BLaER1 treated with 17β-estradiol and CSF1 and Interleukin-3, amounts not matched to agents 10 nM and 100 nM (cell line): ENCODE data around the gene LINGO4.
"Not testable (repeated sequence)": the region's sequence is repeated elsewhere in the genome, so short reads cannot be mapped to it uniquely, and the experiment has no call there.

ENCODE experiments used
- H3K27ac ChIP-seq, 11 experiments: shearing (Covaris generic); formaldehyde crosslinking; 2 replicates each; pipeline ENCODE4 v1.8.1; 2022
- H3K27me3 ChIP-seq, 11 experiments: shearing (Covaris generic); formaldehyde crosslinking; 2 replicates each; pipeline ENCODE4 v1.8.1; 2022
- H3K36me3 ChIP-seq, 11 experiments: shearing (Covaris generic); formaldehyde crosslinking; 2 replicates each; pipeline ENCODE4 v1.8.1; 2022
- H3K4me1 ChIP-seq, 10 experiments: shearing (Covaris generic); formaldehyde crosslinking; 2 replicates each; pipeline ENCODE4 v1.8.1; 2022
- H3K4me2 ChIP-seq, 11 experiments: shearing (Covaris generic); formaldehyde crosslinking; 2 replicates each; pipeline ENCODE4 v1.8.1; 2022
- H3K4me3 ChIP-seq, 10 experiments: shearing (Covaris generic); formaldehyde crosslinking; 2 replicates each; pipeline ENCODE4 v1.8.1; 2022
- H3K9ac ChIP-seq, 11 experiments: shearing (Covaris generic); formaldehyde crosslinking; 2 replicates each; pipeline ENCODE4 v1.8.1; 2022
- H3K9me3 ChIP-seq, 11 experiments: shearing (Covaris generic); formaldehyde crosslinking; replicated peaks in 1 of 11; 2 replicates each; pipeline ENCODE4 v1.8.1; 2022
- H4K20me1 ChIP-seq, 11 experiments: shearing (Covaris generic); formaldehyde crosslinking; 2 replicates each; pipeline ENCODE4 v1.8.1; 2022
- Cebpa-rat ChIP-seq, 11 experiments: shearing (Covaris generic); IDR thresholded peaks; 2 replicates each; pipeline ENCODE4 v1.8.1; 2022

The LINGO4 gene

DNA sequence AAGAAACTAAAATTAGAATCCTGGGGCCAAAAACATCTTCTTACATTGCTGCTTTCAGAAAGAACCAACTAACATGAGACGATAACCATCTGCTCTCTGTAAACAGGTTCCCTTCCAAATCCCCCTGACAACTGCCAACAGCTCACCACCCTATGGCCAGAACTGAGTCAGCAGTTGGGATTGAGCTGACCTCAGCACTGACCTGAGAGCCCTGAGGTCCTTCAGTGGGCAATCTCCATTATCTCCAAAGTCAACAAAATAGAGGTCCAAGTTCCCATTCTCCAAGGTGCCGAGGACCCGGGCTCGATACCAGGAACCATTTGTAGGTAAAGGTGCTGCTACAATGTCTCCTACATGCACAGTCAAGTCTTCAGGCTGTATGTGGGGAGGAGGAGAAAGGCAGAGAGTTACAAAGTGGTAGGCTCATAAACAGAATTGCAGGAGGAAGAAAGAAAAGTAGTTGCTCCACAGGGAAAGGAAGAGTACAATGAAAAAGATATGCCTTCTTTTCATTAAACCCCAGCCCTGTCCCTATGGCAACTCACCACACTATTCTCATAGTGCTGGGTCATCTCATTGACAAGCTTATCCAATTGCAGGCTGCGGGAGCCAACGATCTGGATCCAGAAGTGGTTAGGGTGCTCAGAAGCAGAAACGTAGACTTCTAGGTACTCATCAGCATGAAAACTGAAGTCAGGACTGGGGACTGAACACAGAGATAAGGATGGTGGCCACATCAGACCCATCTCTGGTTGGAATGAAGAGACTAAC is 29.1 kb downstream of the LINGO4 start:
- Histone ChIP-seq H3K9ac (no peak overlapping the region), H3K4me1 (peaks cover 5 to 14% (median 8%) of the 10 kb centered on the region in 10 experiments; a peak in 16 of 20 replicates), H3K9me3 (no peaks in the 10 kb centered on the region), H3K4me3 (no peak overlapping the region), H4K20me1 (no peaks in the 10 kb centered on the region), H3K27ac (no peak overlapping the region), H3K27me3 (no peaks in the 10 kb centered on the region), H3K4me2 (no peak overlapping the region), H3K36me3 (peaks cover 0 to 34% (median 22%) of the 10 kb centered on the region in 11 experiments; a peak in 11 of 22 replicates)
- no peak for TF ChIP-seq Cebpa-rat (IDR thresholded peaks at IDR 0.05)

DNA sequence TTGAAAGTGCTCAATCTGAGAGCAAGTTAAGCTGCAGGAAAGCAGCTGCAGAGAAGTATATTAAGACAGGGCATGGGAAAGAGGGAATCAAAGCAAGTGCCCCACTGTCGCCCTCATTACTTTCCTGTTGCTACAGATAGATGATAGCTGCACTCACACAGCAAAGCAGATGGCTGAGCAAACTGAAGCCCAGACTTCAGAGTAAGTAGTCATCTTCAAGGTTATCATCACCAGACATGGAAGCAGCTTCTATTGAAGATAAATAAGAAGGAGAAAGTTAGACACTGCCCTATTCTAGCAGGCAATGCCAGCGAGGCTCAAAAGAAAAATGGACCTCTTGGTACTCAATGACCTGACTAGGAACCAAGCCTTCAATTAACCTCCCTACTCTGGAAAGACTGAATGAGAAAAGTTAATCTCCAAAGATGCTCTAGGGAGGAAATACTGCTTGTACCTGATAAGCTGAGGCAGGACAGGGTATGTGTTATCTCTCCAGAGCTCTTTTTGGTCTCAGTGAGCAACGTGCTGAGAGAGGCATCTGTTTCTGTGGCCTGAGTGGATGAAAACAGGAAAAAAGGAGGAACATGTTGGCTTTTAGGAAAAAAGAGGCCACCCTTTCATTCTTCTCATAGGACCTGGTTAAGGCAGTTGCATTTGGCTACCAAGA is 30.8 kb downstream of the LINGO4 start:
- Histone ChIP-seq H3K9me3 (peaks cover 0 to 2% (median 0%) of the 10 kb centered on the region in 11 experiments; a peak in 2 of 22 replicates), H3K4me3 (no peak overlapping the region), H3K4me2 (no peak overlapping the region), H3K27ac (no peak overlapping the region), H4K20me1 (no peaks in the 10 kb centered on the region), H3K36me3 (peaks cover 0 to 34% (median 22%) of the 10 kb centered on the region in 11 experiments; a peak in 11 of 22 replicates), H3K9ac (no peak overlapping the region), H3K4me1 (peaks cover 0 to 2% (median 0%) of the 10 kb centered on the region in 10 experiments; a peak in 1 of 20 replicates), H3K27me3 (no peaks in the 10 kb centered on the region)
- no peak for TF ChIP-seq Cebpa-rat (IDR thresholded peaks at IDR 0.05)

GRCh38 chr1:151773702-151774101 is 31.5 kb downstream of the LINGO4 start:
- H3K9ac ChIP-seq = no peak overlapping the region
- H4K20me1 ChIP-seq = no peaks in the 10 kb centered on the region
- no peak overlapping the region for H3K4me2 ChIP-seq
- H3K9me3 ChIP-seq = peaks cover 0 to 3% (median 0%) of the 10 kb centered on the region in 11 experiments; a peak in 2 of 22 replicates
- no peak for TF ChIP-seq Cebpa-rat (IDR thresholded peaks at IDR 0.05)
- no peaks in the 10 kb centered on the region for H3K4me1 ChIP-seq
- peaks cover 0 to 33% (median 21%) of the 10 kb centered on the region in 11 experiments; a peak in 11 of 22 replicates for H3K36me3 ChIP-seq
- H3K27me3 ChIP-seq = no peaks in the 10 kb centered on the region
- no peak overlapping the region for H3K4me3 ChIP-seq
- no peak overlapping the region for H3K27ac ChIP-seq

DNA sequence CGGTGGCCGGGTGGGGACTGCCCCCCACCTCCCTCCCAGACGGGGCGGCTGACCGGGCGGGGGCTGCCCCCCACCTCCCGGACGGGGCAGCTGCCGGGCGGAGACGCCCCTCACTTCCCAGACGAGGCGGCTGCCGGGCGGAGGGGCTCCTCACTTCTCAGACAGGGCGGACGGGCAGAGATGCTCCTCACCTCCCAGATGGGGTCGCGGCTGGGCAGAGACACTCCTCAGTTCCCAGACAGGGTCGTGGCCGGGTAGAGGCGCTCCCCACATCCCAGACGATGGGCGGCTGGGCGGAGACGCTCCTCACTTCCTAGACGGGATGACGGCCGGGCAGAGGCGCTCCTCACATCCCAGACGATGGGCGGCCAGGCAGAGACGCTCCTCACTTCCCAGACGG is 35.9 kb downstream of the LINGO4 start:
- not testable (repeated sequence) for H3K4me2 ChIP-seq, H3K4me1 ChIP-seq, H3K27ac ChIP-seq, H3K9me3 ChIP-seq, H3K9ac ChIP-seq, H3K4me3 ChIP-seq, H3K36me3 ChIP-seq, H3K27me3 ChIP-seq, H4K20me1 ChIP-seq

DNA sequence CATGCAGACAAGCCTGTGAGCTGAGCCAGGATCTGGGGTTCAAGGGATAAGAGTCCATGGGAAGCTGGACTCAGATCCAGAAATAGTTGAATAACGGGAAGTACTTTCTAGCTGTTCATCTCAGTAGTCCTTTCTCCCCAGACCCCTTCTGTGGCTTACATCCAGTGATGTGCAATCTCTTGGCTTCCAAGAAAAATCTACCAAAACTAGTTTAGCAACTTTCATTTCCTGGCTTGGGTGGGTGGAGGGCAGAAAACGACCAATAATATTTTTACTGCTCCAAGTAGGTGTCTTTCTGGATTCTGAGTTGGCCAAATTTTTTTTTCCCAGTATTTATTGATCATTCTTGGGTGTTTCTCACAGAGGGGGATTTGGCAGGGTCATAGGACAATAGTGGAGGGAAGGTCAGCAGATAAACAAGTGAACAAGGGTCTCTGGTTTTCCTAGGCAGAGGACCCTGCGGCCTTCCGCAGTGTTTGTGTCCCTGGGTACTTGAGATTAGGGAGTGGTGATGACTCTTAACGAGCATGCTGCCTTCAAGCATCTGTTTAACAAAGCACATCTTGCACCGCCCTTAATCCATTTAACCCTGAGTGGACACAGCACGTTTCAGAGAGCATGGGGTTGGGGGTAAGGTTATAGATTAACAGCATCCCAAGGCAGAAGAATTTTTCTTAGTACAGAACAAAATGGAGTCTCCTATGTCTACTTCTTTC is 36.7 kb downstream of the LINGO4 start:
- not testable (repeated sequence) for H3K27me3 ChIP-seq, H3K9me3 ChIP-seq, H3K36me3 ChIP-seq, H3K27ac ChIP-seq, H3K9ac ChIP-seq, H4K20me1 ChIP-seq, H3K4me3 ChIP-seq
- Histone ChIP-seq H3K4me1 (peaks cover 7 to 14% (median 9%) of the 10 kb centered on the region in 10 experiments), H3K4me2 (0 out of 22 replicates have a peak overlapping the region, but pooled peaks of 3 of the 11 experiments have one; percentile 1 to 18 (median 1))

DNA sequence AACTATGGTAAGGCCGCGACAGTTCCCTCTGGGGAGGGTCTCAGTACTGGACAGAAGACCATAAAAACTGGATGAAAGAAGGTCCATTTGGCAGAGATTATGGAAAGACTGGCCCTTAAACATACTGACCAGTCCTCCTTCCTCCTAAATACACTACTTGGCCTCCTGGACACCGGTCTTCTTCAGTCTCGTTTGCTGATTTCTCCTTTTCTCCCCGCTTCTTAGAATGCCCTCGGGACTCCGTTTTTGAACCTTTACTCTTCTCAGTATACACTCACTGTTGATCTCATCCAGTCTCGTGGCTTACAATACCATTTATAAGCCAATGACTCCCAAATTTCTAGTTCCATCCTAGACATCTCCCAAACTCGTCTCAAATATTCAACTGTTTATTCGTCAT is 41.2 kb downstream of the LINGO4 start:
- H3K9me3 ChIP-seq = no peaks in the 10 kb centered on the region
- no peaks in the 10 kb centered on the region for H4K20me1 ChIP-seq
- H3K4me2 ChIP-seq = peak overlapping the region; percentile 85 to 97 (median 91)
- TF ChIP-seq Cebpa-rat (IDR thresholded peaks at IDR 0.05) = no peak
- H3K4me1 ChIP-seq = peaks cover 20 to 29% (median 22%) of the 10 kb centered on the region in 10 experiments
- no peaks in the 10 kb centered on the region for H3K27me3 ChIP-seq
- H3K36me3 ChIP-seq = peaks cover 28 to 35% (median 33%) of the 10 kb centered on the region in 11 experiments
- peak overlapping the region; percentile 83 to 92 (median 88) for H3K9ac ChIP-seq
- peak overlapping the region; percentile 66 to 94 (median 82) for H3K4me3 ChIP-seq
- H3K27ac ChIP-seq = peak overlapping the region; percentile 76 to 89 (median 84)

DNA sequence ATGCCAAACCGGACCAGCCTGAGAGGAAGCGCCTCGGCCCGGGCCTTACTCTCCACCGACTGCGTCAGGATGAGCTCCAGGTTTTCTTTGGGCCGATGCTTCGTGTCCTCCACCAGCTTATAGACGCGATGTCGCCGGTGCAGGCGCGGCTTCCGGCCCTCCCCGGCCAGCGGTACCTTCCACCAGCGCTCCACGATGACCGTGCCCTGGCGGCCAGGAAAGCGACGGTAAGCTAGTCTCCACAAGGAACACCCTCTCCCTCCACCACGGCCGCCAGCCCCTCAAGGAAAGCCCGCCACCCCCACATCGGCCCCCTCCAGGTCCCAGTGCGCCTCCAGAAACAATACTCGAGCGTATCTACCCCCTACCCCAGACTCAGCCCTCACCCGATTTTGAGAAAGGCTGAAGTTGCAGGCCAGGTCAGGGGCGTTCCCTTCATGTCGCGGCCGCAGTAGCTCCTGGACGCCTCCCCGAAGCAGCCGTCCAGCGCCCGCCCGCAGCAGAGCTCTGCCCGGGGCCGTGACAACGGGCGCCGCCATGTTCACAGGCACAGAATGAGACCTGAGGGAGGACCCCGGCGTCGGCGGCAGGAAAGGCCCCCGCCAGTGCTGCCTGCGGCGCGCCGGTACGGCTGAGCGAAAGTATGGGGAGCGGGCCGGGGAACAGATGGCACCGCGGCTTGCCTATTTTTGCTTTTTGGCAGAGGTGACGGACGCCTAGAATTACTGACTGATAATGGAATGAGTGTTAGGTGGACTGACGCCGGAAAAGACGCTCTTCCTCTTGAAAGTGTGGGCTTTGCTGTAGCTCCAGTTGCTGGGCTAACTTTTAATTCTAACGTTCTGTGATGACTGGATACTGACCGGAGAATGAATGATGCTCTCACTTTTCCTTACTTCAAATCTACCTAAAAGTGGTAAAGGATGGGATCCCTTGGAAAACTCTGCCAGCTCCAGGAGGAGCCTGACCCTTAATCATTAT is 42.0 kb downstream of the LINGO4 start, which contains the start of gene MRPL9:
Gene MRPL9, minus strand, starts transcription at position 556 of the 981 bp plus-strand sequence. Its CDS starts 17 bp downstream, at position 539.
- Histone ChIP-seq H3K27ac (peak within 1 kb of the TSS; percentile 76 to 89 (median 84)), H3K9me3 (no peaks in the 10 kb centered on the region), H3K4me1 (peaks cover 20 to 29% (median 22%) of the 10 kb centered on the region in 10 experiments), H4K20me1 (no peaks in the 10 kb centered on the region), H3K4me2 (peak within 1 kb of the TSS; percentile 87 to 97 (median 94)), H3K4me3 (peak within 1 kb of the TSS; percentile 66 to 94 (median 82)), H3K9ac (peak within 1 kb of the TSS; percentile 83 to 92 (median 88)), H3K27me3 (no peaks in the 10 kb centered on the region), H3K36me3 (peaks cover 36 to 43% (median 41%) of the 10 kb centered on the region in 11 experiments)
- no peak for TF ChIP-seq Cebpa-rat (IDR thresholded peaks at IDR 0.05)
